Adipocyte (in vitro differentiated cells): Measurements from ENCODE around the gene NLGN1.

Experiments
- DNase-seq: peaks from one replicate; pipeline ENCODE4 v3.0.0-alpha.2; 2015; ENCODE audit warnings: low read depth
- H3K27me3 ChIP-seq: replicated peaks from 2 replicates; pipeline ENCODE4 v1.7.0; 2013; ENCODE audit warnings: mild to moderate bottlenecking, low read length, moderate library complexity; ENCODE audit not compliant: control insufficient read depth, insufficient read depth
- H3K36me3 ChIP-seq: 2 replicates; pipeline ENCODE4 v1.7.0; 2013; ENCODE audit warnings: low read length, mild to moderate bottlenecking, moderate library complexity; ENCODE audit not compliant: control insufficient read depth, insufficient read depth, severe bottlenecking
- H3K4me1 ChIP-seq: 2 replicates; pipeline ENCODE4 v1.7.0; 2013; ENCODE audit warnings: mild to moderate bottlenecking, low read length, moderate library complexity; ENCODE audit not compliant: control insufficient read depth, insufficient read depth
- H3K4me3 ChIP-seq: 2 replicates; pipeline ENCODE4 v1.7.0; 2013; ENCODE audit warnings: mild to moderate bottlenecking, low read length, moderate library complexity
- H3K9ac ChIP-seq: 2 replicates; pipeline ENCODE4 v1.7.0; 2013; ENCODE audit warnings: mild to moderate bottlenecking, low read length, moderate library complexity
- H3K9me3 ChIP-seq: 2 replicates; pipeline ENCODE4 v1.7.0; 2013; ENCODE audit warnings: mild to moderate bottlenecking, low read length, moderate library complexity; ENCODE audit not compliant: control insufficient read depth

The NLGN1 gene

DNA sequence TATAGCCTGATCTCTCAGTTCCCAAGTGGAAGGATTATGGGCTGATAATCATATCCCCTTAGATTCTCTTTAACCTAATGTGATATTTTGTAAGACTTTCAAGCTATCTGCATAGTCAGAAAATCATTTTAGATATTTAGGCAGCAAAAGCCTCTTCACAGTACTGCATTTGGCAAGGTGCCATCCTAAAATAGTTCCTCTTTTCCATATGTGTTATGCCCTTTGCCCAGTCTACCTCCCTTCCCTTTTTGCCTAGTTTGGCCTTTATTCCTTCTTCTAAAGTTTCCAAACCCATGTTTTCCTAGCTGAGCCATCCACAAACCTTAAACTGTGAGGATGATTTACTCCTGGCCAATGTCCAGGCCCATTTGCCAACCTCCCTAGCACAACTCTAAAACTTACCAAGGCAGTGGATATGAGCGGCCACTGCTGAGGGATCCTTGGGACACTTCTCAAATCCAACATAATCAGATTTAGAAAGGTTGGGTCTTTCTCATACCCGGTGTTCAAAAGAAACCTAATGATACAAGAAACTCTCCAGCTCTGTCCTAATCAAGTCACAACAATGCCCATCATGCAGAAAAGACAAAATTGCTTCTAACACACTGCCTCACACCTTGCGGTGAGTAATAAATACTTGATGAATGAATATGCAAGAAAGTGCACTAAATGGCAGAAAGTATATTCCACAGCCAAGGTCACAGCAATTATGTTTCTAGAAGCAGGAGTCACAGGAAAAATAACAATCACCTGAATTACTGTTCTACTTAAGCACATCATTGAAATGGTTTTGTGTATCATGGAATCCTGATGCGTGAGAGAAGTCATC, 493.9 kb downstream of the NLGN1 start:
- H3K27me3 ChIP-seq, result no peaks in the 10 kb centered on the region
- no peaks in the 10 kb centered on the region for H3K9me3 ChIP-seq
- H3K9ac ChIP-seq, result no peak overlapping the region
- no peak for DNase-seq
- H3K4me3 ChIP-seq, result no peak overlapping the region
- H3K36me3 ChIP-seq, result no peaks in the 10 kb centered on the region
- H3K4me1 ChIP-seq, result no peaks in the 10 kb centered on the region

DNA sequence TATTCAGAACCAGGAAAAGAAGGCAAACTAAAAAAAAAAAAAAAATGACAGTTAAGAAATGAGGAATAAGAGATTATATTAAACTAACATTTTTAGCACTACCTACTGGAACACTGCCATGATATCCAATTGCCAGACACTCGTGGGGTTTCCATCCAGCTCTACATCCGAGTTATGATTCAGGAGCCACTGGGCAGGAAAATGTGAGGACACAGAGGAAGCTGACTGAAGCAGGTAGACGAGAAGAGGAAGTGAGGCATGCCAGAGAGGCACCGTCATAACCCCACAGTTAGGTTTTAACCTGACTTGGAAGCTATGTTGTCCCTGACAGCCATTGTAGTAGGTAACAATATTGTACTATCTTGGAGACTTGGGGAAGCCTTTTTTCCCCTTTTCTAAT, 495.0 kb downstream of the NLGN1 start:
- no peak for DNase-seq
- Histone ChIP-seq H3K36me3 (no peaks in the 10 kb centered on the region), H3K4me3 (no peak overlapping the region), H3K9me3 (no peaks in the 10 kb centered on the region), H3K27me3 (no peaks in the 10 kb centered on the region), H3K9ac (no peak overlapping the region), H3K4me1 (no peaks in the 10 kb centered on the region)

DNA sequence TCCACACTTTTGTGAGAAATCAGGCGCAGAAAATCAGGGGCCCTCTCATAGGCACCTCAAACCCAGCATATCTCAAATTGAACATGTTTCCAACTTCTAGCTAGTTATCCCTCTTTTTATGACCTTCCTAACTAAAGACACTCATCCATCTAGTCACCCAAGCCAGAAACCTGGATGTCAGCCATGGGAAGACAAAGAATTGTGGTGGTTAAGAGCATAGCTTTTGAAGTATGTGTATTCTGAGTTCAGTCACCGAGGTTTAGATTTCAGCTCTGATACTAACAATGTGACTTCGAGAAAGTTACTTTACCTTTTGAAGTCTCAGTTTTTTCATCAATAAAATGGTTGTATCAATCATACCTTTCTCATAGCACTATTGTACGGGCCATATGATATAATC, 495.5 kb downstream of the NLGN1 start:
- Histone ChIP-seq H3K36me3 (no peaks in the 10 kb centered on the region), H3K27me3 (no peaks in the 10 kb centered on the region), H3K9ac (no peak overlapping the region), H3K4me3 (no peak overlapping the region), H3K4me1 (no peaks in the 10 kb centered on the region), H3K9me3 (no peaks in the 10 kb centered on the region)
- peak; percentile 28 for DNase-seq

DNA sequence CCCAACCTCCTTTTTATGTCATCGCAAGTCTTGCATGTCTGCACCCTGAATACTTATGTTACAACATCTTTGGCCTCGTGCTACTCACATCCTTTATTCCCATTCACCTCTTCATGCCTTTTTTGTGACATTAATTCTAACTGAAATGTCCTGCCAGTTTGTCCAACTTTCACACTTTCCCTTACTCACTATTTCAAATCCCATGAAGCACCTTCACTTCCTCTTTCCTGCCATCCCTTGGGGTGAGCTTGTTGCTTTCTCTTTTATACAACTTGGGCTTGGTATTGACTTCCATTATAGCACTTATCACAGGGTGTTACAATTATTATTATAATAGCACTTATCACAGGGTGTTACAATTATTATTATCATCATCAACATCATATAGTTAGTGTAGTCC, 496.3 kb downstream of the NLGN1 start:
- no peak overlapping the region for H3K4me3 ChIP-seq
- no peak for DNase-seq
- no peaks in the 10 kb centered on the region for H3K36me3 ChIP-seq
- no peaks in the 10 kb centered on the region for H3K9me3 ChIP-seq
- no peaks in the 10 kb centered on the region for H3K27me3 ChIP-seq
- H3K4me1 ChIP-seq, result no peaks in the 10 kb centered on the region
- no peak overlapping the region for H3K9ac ChIP-seq

DNA sequence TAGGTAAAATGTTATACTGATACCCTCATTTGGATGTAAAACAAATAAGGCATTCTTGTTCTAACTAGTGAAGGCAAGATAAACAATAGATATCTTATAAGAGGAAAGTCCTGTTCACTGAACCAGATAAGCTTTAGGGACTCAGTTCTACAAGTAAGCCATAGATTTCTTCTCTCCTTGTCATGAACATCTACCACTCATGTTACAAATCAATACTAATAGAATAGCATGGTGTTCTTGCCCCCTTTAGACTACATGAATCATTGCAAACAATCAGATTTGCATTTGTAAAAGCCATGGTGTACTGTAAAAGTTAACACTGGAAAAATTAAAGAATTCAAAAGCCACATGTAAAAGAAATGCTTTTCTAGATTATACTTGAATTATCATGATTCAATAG, 500.1 kb downstream of the NLGN1 start:
- DNase-seq, result no peak
- H3K4me3 ChIP-seq, result no peak overlapping the region
- no peak overlapping the region for H3K9ac ChIP-seq
- no peaks in the 10 kb centered on the region for H3K4me1 ChIP-seq
- no peaks in the 10 kb centered on the region for H3K9me3 ChIP-seq
- H3K27me3 ChIP-seq, result no peaks in the 10 kb centered on the region
- H3K36me3 ChIP-seq, result no peaks in the 10 kb centered on the region

DNA sequence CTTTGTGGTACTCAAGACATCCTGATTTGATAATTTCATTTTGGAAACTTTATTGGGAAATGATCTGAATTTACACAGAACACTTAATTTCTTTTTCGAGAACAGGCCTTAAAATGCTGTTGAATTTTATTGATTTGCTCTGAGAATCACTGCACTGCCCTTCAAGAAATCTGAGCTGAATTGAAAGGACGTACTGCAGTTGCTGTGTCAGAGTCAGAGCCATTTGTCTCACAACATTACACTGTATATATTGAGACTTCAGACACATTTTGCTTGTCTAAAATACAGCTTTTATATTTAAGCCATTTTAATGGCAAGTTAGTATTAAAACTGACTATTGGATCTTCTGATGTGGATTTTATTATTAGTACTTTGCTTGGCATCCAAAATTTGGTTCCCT, 504.1 kb downstream of the NLGN1 start:
- no peaks in the 10 kb centered on the region for H3K9me3 ChIP-seq
- no peak for DNase-seq
- no peaks in the 10 kb centered on the region for H3K4me1 ChIP-seq
- H3K4me3 ChIP-seq, result no peak overlapping the region
- no peaks in the 10 kb centered on the region for H3K27me3 ChIP-seq
- H3K36me3 ChIP-seq, result no peaks in the 10 kb centered on the region
- no peak overlapping the region for H3K9ac ChIP-seq

DNA sequence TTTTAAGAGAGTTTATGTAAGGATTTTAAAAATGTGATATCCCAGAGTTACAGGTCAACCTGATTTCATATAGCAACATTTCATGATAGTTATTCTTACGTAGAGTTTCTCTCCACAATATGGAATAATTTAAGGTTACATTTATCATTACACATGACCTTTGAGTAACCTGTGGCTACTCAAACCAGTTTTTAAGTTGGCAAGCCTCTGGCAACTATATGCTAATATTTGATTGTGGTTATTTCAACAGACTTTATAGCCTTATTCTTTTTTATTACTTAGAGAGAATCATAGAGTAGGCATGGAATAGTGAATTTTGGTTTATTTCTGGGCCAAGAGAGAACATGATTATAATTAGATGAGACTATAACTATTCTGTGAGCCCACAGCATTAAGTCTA, 504.9 kb downstream of the NLGN1 start:
- Histone ChIP-seq H3K9ac (no peak overlapping the region), H3K4me3 (no peak overlapping the region), H3K4me1 (no peaks in the 10 kb centered on the region), H3K27me3 (no peaks in the 10 kb centered on the region), H3K36me3 (no peaks in the 10 kb centered on the region), H3K9me3 (no peaks in the 10 kb centered on the region)
- DNase-seq, result peak; percentile 14

DNA sequence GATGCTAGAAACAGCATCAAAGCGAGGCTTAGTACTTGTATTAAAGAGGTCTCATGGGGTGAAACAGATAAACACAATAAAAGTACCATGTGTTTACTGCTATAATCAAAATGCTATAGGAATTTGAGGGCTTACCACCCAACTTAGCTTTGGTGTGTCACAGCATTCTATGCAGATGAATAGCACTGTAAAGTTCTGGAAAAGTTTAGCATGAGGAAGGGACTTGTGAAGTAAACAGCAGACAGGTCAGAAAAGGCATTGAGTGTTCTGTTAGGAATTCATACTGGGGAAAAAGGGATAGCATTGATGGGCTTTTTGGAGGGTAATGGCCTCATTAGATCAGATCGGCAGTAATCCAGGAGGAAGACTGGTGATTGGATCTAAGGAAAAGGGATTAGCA, 505.3 kb downstream of the NLGN1 start:
- peak; percentile 21 for DNase-seq
- no peaks in the 10 kb centered on the region for H3K4me1 ChIP-seq
- H3K9ac ChIP-seq, result no peak overlapping the region
- no peaks in the 10 kb centered on the region for H3K36me3 ChIP-seq
- H3K27me3 ChIP-seq, result no peaks in the 10 kb centered on the region
- H3K9me3 ChIP-seq, result no peaks in the 10 kb centered on the region
- no peak overlapping the region for H3K4me3 ChIP-seq

DNA sequence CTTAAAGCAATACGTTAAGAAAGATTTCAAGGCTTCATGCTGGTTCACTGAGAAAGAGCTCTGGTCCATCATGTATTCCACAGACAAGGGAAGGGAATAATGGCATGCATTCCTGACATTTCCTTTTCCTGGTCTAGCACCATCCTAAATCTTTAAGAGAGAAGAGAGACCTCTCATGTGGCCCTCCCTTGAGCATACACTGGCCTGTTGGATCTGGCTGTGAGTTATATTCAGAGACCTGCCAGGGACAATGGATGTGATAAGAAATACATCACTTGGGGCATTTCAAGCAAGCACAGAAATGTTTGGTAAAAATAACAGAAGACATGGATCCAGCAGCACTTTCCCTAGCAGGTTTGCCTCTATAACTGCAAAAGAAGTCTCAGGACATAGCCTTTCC, 507.8 kb downstream of the NLGN1 start:
- no peaks in the 10 kb centered on the region for H3K4me1 ChIP-seq
- no peak for DNase-seq
- H3K36me3 ChIP-seq, result no peaks in the 10 kb centered on the region
- H3K27me3 ChIP-seq, result no peaks in the 10 kb centered on the region
- no peak overlapping the region for H3K9ac ChIP-seq
- H3K9me3 ChIP-seq, result no peaks in the 10 kb centered on the region
- H3K4me3 ChIP-seq, result no peak overlapping the region

DNA sequence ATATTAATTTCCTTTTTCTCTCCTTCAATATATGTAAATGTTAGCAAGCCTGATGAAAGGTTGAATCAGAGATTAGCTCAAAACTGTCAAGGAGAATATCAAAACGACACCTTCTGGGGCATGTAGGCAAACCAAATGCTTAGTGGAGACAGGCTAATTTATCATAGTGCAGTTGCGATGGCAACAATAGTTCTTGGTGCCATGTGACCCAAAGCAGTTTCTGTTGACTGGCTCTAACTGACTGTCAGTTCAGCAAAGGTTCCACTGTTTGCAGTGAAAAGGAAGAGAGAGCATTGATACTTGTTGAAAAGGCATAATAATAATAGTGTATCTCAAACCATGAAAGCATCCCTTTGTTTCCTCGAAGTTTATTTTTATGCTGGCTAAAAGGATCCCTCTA, 513.9 kb downstream of the NLGN1 start:
- Histone ChIP-seq H3K4me3 (no peak overlapping the region), H3K9me3 (no peaks in the 10 kb centered on the region), H3K4me1 (peaks cover 9% of the 10 kb centered on the region), H3K27me3 (no peaks in the 10 kb centered on the region), H3K36me3 (no peaks in the 10 kb centered on the region), H3K9ac (no peak overlapping the region)
- no peak for DNase-seq

DNA sequence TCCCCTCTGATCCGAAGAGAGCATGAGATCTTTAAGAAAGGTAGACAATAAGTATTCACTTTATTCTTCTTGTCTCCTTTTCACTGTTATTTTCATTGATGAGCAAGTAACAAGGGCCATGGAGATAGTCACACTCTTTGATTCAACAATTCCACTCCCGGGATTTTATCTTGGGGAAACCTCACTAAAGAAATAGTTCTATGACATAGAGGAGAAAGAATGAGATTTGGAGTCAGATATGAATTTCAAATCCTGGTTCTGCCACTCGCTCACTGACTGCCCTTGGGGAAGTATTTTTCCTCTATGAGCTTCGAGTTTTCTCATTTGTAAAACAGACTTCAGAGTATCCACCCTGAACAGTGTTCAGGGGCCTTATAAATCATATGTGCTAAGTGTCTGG, 514.6 kb downstream of the NLGN1 start:
- Histone ChIP-seq H3K9ac (no peak overlapping the region), H3K36me3 (no peaks in the 10 kb centered on the region), H3K27me3 (no peaks in the 10 kb centered on the region), H3K4me3 (no peak overlapping the region), H3K9me3 (no peaks in the 10 kb centered on the region), H3K4me1 (peaks cover 9% of the 10 kb centered on the region)
- DNase-seq, result peak; percentile 69

DNA sequence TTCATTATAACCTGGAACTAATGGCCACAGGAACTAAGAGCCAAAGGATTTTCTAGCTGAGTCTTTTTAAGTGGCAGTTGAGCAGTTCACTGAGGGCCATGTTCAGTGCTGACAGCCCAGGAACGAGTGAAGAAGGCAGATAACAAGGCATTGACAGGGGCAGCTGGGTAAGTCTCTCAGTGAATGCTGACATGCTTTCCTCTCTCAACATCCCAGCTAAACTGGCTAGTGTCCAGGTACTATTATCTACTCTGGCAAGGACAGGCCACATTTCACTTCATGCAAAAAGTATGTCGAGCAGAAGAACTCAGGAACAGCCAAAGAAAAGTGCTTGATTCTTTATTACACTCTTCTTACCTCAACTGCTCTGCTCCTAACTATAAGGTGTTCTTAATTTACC, 515.9 kb downstream of the NLGN1 start:
- Histone ChIP-seq H3K36me3 (no peaks in the 10 kb centered on the region), H3K9ac (no peak overlapping the region), H3K4me1 (peaks cover 9% of the 10 kb centered on the region), H3K4me3 (no peak overlapping the region), H3K9me3 (no peaks in the 10 kb centered on the region), H3K27me3 (no peaks in the 10 kb centered on the region)
- DNase-seq, result peak; percentile 57
